Measurements from ENCODE around the gene P4HB. TPM values are rescaled to one million over a fixed set of nuclear protein-coding genes. Genes with fewer than 3 reads are reported as not detected.

The P4HB gene
- total RNA-seq (2014; rRNA removed; shearing (Covaris generic)), result 1,826 and 1,949 TPM in 2 replicates
- polyA plus RNA-seq (2015; cell fraction: cytosol; rRNA removed), result 4,439 and 5,254 TPM in 2 replicates
- 1,279 and 1,508 TPM in 2 replicates for polyA plus RNA-seq (2015; cell fraction: nucleus; rRNA removed)

DNA sequence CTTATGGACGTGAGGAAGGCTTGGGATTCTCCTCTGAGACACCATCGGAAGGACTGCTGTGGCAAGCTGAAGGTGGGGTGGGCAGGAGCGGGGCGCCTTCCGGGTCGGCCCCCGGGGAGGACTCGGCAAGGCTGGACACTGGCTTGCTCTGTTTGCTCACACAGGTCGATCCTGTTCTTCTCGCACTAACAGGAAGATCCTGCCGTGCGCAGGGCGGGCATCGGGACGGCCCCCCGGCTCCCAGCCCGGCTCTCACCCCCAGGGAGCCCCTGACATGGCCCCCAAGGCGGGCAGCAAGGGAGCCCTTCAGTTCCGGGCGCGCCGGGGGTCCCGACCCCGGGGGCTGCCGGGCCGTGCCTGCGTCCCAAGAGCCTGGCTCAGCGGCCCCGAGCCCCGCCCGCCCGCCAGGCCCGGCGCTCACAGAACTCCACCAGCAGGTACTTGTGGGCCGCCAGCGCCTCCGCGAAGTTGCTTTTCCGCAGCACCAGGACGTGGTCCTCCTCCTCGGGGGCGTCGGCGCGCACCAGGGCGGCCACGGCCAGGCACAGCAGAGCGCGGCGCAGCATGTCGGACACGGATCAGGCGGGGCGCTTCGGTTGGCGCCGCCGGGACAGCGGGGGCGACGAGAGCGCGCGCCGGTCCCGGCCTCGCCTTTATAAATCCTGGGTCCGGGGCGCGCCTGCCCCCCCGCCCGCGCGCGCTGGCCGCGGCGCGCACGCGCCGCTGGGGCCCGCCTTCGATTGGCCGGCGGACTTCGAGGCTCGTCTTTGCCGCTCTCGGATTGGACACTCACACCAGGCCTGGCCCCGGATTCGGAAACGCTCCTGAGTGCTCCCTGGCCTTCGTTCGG lies at the start of gene P4HB:
P4HB (minus strand) TSS at position 630 of the 850 bp plus-strand sequence; CDS start at position 566, 64 bp downstream.
- in situ Hi-C loops (cut with HindIII; ENCODE audit: low pct_unique_long_range_greater_than_20kb, low sequenced_read_pairs), result no loop called here
- DNase-seq (ENCODE audit: low read depth, low spot score), result no peak

DNA sequence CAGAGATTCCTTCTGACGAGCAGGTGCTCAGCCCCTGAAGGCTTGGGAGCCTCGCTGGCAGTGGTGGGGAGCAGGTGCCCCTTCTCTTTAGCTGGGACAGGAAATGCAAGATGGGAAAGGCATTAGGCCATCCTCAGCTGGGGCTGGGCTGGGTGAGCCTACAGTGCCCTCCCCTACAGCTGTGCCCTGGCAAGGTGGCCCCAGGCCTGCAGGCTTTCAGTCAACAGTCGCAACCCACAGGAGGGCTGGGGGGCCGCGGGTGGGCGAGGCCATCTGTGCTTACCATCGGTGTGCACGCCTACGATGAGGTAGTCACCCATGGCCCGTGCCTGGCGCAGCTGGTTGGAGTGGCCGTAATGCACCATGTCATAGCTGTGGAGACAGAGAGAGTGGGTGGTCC lies 48.9 kb upstream of the P4HB start:
- no peak for DNase-seq (ENCODE audit: low read depth, low spot score)
- in situ Hi-C loops (cut with HindIII; ENCODE audit: low pct_unique_long_range_greater_than_20kb, low sequenced_read_pairs), result no loop called here

DNA sequence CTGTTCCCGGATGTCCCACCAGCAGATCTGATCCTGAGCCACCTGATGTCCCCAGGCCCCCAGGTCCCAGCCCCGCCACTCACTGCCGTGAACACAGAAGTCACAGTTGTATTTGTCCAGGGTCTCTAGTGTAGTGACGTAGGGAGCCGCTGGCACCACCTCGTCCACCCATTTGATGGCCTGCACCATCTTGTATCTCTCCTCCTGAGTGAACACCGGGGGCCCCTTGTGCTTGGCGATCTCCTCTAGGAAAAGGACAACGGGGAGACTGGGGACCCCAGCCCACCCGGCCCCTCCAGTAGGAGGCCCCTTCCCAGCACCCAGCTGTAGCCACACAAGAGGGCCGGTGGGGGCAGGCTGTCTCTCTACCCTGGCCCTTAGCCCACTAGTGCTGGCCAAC lies 48.5 kb upstream of the P4HB start:
- DNase-seq (ENCODE audit: low read depth, low spot score), result no peak
- in situ Hi-C loops (cut with HindIII; ENCODE audit: low pct_unique_long_range_greater_than_20kb, low sequenced_read_pairs), result no loop called here

DNA sequence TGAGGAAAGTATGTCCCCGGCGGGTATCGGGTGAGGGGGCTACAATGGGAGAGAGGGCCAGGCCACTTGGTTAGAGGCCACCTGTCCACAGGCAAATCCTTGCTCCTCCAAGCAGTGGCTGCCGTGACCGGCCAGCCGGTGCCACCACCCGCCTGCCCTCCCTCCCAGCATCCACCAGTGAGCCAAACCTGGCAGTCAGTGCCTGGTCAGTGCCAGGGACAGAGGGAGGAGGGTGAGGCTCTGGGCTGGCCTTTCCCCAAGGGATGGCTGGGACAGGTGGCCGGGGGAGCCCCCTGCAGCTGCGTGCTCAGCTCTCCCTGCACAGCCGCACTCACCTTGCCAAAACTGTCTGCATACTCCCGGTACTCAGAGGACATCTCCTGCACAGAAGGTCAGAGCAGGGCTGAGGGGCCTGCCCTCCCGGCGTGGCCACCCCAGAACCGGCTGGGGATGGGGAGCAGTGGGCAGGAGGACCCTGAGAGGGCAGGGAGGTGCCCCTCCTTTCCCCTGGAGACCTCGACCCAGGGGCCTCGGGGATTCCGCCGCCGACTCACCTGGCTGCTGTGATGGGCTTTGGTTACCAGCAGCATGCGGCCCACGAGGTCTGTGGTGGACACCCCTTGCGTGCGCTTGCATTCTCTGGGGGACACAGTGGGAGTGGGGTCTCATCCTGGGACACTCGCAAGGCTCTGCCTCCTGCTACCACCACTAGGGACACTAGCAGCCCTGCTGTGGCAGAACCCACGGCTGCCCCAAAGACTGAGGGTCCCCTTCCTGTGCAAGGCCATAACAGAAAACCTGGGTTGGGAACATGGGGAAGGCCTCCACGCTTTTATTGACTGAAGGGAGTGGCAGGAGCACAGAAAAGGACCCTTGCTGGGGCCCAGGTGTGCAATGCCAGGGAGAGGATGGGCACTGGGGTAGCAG lies 47.1 kb upstream of the P4HB start:
- in situ Hi-C loops (cut with HindIII; ENCODE audit: low pct_unique_long_range_greater_than_20kb, low sequenced_read_pairs), result no loop called here
- DNase-seq (ENCODE audit: low read depth, low spot score), result no peak

DNA sequence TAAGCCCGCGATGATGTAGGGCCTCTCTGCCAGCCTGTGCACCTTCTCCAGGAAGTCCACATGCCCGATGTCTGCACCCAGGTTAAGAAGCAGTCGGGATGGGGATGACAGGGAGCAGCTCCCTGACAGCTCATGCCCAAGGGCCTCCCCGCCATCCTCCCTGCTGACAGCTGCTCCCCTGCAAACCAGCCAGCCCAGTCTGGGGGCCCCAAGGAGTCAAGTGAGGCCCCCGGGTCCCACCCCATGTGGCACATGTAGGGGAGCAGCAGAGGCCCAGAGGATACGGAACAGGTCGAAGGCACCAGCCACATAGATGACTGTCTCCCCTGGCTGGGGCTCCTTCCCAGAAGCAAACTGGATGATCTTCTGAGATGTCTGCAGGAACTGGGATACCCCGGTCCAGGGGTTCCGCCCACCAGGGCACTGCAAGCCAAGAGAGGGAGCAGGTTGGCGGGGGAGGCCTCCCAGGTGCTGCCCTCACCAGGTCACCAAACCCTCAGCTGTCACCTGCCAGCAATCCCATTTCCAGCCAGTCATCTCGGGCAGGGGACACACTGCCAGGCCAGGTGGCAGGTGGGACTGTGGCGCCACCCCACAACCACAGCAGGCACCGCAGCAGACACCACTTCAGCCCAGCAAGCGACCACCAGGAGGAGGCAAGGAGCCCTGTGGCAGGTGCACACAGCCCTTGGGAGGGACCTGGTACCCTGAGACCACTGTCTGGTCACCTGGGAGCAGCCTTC lies 46.3 kb upstream of the P4HB start:
- DNase-seq (ENCODE audit: low read depth, low spot score), result no peak
- in situ Hi-C loops (cut with HindIII; ENCODE audit: low pct_unique_long_range_greater_than_20kb, low sequenced_read_pairs), result no loop called here

DNA sequence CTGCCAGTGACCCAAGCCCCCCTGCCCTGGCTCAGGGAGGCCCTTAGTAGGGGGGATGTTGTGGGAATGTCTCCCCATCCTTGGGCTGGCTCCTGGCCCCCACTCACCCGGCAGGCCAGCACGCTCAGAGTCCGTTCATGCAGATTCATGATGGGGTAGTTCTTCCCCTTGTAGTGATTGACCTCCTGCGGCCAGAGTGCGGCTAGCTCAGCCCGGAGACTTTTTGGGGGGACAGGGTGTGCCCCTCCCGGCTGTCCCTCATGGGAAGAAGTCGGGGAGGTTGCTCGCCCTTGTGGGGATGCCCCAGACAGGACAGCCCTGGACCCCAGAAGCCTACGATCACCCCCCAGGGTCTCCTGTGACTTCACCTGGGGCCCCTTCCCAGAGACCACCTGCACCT lies 45.7 kb upstream of the P4HB start:
- in situ Hi-C loops (cut with HindIII; ENCODE audit: low pct_unique_long_range_greater_than_20kb, low sequenced_read_pairs), result no loop called here
- no peak for DNase-seq (ENCODE audit: low read depth, low spot score)

DNA sequence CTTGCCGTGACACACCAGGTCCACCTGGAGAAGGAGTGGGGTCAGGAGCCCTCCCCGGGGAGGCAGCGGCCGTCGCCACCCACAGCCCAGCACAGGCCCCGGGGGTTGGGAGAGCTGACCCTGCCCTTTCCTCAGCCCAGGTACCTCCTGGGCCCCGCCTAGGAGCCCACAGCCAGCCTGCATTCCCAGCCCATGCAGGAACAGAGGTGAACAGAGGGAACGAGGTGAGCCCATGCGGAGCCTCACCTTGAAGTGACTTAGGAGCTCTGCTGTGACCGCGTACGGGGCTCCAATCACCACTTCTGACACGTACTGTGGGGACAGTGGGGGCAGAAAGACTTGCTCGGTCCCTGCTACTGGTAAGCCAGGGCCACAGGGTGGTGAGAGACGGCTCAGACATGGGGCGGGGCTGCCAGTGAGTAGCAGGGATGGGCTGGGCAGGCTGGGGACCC lies 45.1 kb upstream of the P4HB start:
- in situ Hi-C loops (cut with HindIII; ENCODE audit: low pct_unique_long_range_greater_than_20kb, low sequenced_read_pairs), result no loop called here
- DNase-seq (ENCODE audit: low read depth, low spot score), result no peak

DNA sequence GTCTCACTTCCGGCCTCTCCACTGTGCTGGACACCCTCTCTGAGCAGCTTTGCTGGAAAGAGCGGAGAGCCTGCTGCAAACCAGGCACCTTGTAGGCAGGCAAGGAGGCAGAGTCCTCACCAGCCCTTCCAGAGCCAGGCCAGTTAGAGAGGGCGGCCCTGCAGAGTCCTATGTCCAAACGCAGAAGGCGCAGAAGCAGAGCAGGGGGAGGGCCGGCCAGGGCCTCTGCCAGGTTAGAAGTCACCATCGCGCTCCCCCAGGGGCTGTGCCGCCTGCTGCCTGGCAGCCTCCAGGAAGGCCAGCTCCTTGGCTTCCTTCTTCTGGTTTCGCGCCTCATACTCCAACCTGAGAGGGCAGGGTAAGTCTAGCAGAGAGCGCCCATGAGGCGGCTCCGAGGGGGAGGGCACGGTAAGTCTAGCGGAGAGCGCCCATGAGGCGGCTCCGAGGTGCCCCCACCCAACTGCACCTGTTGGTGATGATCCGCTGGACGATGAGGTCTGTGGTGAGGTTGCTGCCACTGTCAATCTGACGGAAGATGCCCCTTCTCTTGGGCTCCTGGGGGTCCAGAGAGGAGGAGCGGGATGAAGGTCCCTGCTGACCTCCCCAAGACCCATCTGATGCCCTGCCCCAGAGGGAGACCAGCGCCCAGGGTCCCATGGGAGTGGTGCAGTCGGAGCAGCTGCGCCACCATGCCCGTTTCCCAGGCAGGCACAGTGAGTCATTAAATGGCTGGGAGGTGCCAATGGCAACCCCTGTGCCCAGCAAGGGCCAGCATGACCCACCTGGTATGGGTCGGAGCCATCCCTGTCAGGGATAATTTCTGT lies 44.5 kb upstream of the P4HB start:
- DNase-seq (ENCODE audit: low read depth, low spot score), result no peak
- in situ Hi-C loops (cut with HindIII; ENCODE audit: low pct_unique_long_range_greater_than_20kb, low sequenced_read_pairs), result no loop called here

DNA sequence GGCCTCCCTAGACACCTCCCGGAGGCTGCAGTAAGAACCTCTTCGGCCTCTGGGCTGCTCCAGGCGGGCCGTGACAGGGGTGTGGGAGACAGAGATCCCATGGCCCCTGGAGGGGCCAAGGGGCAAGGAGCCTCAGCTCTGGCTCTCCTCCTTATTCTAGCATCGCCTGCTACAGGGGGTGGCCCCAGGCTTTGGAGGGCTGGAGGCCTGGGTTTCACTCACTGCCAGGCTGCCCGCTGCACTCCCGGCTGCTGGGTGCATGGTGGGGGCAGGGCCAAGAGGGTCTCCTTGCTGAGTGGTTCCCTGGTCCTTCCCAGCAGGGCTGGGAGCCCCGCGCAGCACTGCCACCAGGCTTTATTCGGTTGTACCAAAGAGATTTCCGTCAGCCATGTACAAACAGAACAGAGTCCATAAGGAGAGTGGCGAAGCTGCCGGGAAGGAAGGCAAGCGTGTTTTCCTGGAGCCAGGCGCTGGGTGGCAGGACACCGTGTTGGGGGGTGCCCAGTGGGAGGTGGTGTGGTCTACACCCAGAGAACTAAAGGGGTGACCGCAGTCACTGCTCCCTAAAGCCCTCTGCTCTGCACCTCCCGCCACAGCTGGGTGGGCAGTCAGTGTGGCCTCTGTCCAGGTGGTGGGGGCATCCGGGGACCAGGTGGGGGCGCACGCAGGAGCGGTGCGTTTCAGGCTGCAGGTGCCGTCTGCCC lies 43.7 kb upstream of the P4HB start:
- in situ Hi-C loops (cut with HindIII; ENCODE audit: low pct_unique_long_range_greater_than_20kb, low sequenced_read_pairs), result no loop called here
- DNase-seq (ENCODE audit: low read depth, low spot score), result no peak

DNA sequence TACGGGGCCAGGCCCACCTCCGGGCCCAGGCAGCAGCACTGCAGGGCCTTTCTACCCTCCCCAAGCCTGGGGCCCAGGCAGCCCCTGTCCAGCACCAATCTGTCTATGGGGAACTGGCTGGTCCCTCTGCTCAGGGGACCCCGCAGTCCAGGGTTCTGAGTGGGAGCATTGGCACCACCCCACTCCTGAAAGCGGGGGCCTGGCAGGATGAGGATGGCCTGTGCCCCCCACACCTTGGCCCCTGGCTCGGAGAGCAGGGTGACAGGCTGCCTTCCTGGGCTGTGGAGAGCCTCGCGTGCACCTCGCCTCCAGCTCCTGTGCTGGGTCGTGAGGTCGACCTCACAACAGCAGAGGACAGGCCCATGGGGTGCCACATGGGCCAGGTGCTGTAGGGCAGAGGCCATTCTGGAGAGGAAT lies 43.1 kb upstream of the P4HB start:
- no peak for DNase-seq (ENCODE audit: low read depth, low spot score)
- in situ Hi-C loops (cut with HindIII; ENCODE audit: low pct_unique_long_range_greater_than_20kb, low sequenced_read_pairs), result no loop called here

DNA sequence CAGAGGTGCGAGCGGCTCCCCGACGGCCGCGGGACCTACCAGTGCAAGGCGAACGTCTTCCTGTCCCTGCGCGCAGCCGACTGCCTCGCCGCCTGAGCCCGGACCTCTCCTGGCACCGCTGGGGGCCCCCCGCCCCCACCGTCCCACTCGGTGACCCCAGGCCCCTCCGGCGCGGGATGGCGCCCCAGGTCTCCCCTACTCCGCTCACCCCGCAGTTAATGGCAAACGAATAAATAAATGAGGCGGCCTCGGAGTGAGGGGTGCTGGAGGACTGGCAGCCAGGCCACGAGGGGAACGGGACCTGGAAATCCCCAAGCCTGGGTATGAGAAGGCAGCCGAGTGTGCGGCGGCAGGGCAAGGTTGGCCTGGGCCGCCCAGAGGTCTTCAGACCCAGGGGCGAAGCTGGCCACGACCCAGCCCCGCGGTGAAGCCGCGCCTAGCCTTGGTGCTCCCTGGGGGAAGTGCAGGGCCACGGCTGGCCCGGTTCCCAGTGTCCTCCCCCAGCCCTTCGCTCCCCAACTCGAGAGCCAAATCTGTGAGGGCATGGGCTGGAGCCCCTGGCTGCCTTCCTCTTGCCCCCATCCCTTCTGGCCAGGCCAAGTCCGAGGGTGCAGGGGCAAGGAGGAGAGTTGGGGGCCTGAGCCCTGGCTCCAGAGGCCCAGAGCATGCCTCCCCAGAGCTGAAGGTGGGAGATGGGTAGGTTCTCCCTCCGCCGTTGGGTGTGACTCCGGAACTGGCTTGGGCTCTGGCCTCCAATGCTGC lies 42.5 kb upstream of the P4HB start:
- no peak for DNase-seq (ENCODE audit: low read depth, low spot score)

DNA sequence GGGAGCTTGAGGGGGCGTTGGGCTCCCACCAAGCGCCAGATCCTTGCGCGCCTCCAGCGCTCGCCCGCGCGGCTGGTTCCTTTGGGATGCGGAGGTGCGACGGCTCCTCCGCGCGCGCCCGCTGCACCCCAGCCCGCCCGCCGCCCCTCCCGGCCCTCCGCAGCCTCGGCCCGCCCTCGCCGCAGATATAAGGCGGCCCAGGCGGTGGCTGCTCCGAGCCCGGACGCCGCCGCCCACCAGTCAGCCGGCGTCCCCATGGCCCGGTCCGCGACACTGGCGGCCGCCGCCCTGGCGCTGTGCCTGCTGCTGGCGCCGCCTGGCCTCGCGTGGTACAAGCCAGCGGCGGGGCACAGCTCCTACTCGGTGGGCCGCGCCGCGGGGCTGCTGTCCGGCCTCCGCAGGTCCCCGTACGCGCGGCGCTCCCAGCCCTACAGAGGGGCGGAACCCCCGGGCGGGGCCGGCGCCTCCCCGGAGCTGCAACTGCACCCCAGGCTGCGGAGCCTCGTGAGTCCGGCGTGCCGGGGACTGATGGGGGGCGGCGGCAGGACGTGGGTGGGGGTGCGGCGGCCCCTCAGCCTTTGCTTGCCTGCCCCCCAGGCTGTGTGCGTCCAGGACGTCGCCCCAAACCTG lies 41.8 kb upstream of the P4HB start, which contains the start of gene NPB:
NPB (plus strand) TSS at position 216 of the 630 bp plus-strand sequence; CDS start at position 256, 40 bp downstream.
- DNase-seq (ENCODE audit: low read depth, low spot score), result no peak
- in situ Hi-C loops (cut with HindIII; ENCODE audit: low pct_unique_long_range_greater_than_20kb, low sequenced_read_pairs), result no loop called here

More for the DNA sequence above, 42.5 kb upstream of the P4HB start:
- in situ Hi-C loops (cut with HindIII; ENCODE audit: low pct_unique_long_range_greater_than_20kb, low sequenced_read_pairs), result no loop called here

DNA sequence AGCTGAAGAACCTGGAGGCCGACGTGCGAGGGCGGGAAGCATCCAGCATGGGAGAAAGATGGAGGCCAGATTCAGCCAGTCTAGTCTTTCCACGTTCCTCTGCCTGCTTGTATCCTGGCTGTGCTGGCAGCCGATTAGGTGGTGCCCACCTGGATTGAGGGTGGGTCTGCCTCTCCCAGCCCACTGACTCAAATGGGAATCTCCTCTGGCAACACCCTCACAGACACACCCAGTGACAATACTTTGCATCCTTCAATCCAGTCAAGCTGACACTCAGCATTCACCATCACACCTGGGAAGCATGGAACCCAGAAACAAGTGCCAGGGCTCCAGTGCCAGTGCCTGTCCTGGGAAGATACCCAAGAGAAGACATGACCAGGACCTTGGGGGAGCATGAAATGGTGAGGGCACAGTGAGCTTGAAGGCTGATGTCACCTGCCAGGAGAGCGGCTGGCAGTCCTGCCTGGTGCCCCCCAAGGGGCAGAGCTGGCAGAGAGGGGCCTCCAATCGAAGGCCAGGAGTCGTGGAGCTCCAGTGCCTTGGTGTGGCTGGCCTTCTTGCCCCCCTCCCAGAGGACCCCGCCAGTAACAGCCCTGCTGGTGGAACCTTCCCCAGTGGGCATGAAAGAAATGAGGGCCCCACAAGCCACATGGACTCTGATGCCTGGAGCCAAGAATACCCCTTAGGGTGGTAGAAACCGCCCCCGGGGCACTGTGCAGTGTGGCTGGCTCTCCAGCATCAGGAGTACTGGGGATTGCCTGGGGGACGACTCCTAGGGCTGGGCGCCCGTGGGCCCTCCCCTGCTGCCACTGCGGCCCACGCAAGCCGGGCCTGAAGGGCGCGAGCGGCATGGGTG lies 41.1 kb upstream of the P4HB start:
- in situ Hi-C loops (cut with HindIII; ENCODE audit: low pct_unique_long_range_greater_than_20kb, low sequenced_read_pairs), result no loop called here
- no peak for DNase-seq (ENCODE audit: low read depth, low spot score)

DNA sequence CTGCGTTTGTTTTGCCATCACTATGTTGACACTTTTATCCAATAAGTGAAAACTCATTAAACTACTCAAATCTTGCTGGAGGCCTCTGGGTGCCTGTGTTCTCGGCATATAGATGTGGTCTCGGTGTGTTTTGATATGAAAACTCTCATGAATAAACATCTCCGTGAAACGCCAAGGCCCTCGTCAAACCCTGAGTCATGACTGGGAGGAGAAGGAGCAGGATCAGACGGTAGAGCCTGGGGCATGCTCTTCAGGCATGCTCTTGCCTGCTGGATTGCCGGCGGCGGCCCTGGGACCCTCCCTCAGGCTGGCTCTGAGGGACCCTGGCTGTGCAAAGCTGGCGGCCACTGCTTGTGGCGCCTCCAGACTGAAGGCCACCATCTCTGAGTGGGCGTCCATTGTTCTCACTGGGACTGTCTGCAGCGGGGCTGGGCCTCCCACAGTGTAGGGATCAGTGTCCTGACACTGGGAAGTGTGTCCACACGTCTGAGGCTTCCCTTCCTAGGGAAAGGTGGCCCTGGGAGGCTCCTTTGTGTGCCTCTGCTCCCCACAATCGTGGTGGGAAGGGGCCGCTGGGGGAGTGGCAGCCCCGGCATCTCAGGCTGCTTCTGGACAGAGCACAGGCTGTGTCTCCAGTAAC lies 40.0 kb upstream of the P4HB start:
- DNase-seq (ENCODE audit: low read depth, low spot score), result no peak
- in situ Hi-C loops (cut with HindIII; ENCODE audit: low pct_unique_long_range_greater_than_20kb, low sequenced_read_pairs), result no loop called here
